H1 (cell line): ENCODE data around the gene HIP1. TPM values are rescaled to one million over a fixed set of nuclear protein-coding genes. Genes with fewer than 3 reads are reported as not detected.

Source experiments
- ASH2L ChIP-seq: fragments of 200-600, 300-600 bp; sonication (generic); IDR thresholded peaks from one replicate; pipeline ENCODE4 v1.7.1; 2017; ENCODE audit warnings: low read length
- BRCA1 ChIP-seq: IDR thresholded peaks from 2 replicates; pipeline ENCODE4 v1.6.1; 2012; ENCODE audit warnings: low read depth, low read length, improper control_type of control experiment
- CHD7 ChIP-seq: fragments of 300-600 bp; sonication (generic); IDR thresholded peaks from 2 replicates; pipeline ENCODE4 v1.7.1; 2012; ENCODE audit warnings: low read length, moderate library complexity, mild to moderate bottlenecking, inconsistent platforms; ENCODE audit not compliant: insufficient replicate concordance
- GTF2F1 ChIP-seq: IDR thresholded peaks from 2 replicates; pipeline ENCODE4 v1.6.1; 2012; ENCODE audit warnings: low read depth, low read length, improper control_type of control experiment, borderline replicate concordance
- KDM1A ChIP-seq: fragments of 200-600, 300-600 bp; sonication (generic); IDR thresholded peaks from 2 replicates; pipeline ENCODE4 v1.7.1; 2016; ENCODE audit warnings: mild to moderate bottlenecking, low read length, borderline replicate concordance
- KDM4A ChIP-seq: IDR thresholded peaks from one replicate; pipeline ENCODE4 v1.7.1; 2012; ENCODE audit warnings: low read depth, mild to moderate bottlenecking, moderate library complexity, low read length, inconsistent platforms; ENCODE audit not compliant: severe bottlenecking
- POLR2AphosphoS5 ChIP-seq: IDR thresholded peaks from 2 replicates; pipeline ENCODE4 v1.6.1; 2011; ENCODE audit warnings: low read depth, low read length
- POU5F1 ChIP-seq: IDR thresholded peaks from 2 replicates; pipeline ENCODE4 v1.6.1; 2011; ENCODE audit warnings: low read depth, mild to moderate bottlenecking, low read length, moderate library complexity
- RXRA ChIP-seq: IDR thresholded peaks from 2 replicates; pipeline ENCODE4 v1.6.1; 2011; ENCODE audit warnings: low read depth, mild to moderate bottlenecking, low read length, moderate library complexity; ENCODE audit not compliant: insufficient read depth
- SP1 ChIP-seq: IDR thresholded peaks from 2 replicates; pipeline ENCODE4 v1.6.1; 2011; ENCODE audit warnings: low read depth, low read length
- SP2 ChIP-seq: IDR thresholded peaks from 2 replicates; pipeline ENCODE4 v1.6.1; 2012; ENCODE audit warnings: mild to moderate bottlenecking, low read length, inconsistent platforms
- TAF1 ChIP-seq: IDR thresholded peaks from 2 replicates; pipeline ENCODE4 v1.6.1; 2011; ENCODE audit warnings: mild to moderate bottlenecking, low read depth, low read length
- polyA plus RNA-seq, 7 experiments: library from polyadenylated mRNA; depleted of rRNA in 3 of 7; stranded (reverse) in 5 of 7; unstranded in 2 of 7; fragments of >200 nt in 5 of 7; fragments of 200-250 nt in 2 of 7; gene quantifications; 1 replicate in 5 of 7; 2 replicates in 1 of 7; 4 replicates in 1 of 7; pipeline versions ENCODE4 v1.2.1 to v1.2.3, GENCODE V29; 2011 to 2013; ENCODE audit warnings: missing spikeins in 2 of 7, mixed read lengths in 2 of 7
- total RNA-seq: library from RNA; stranded (reverse); fragmentation: NEBNext Ultra II Directional; extraction: Animal tissue kit (Norgen Biotek cat#: 25700); gene quantifications from 2 replicates; pipeline ENCODE4 v1.2.1, GENCODE V29; 2021

HIP1 gene
- total and polyA plus RNA-seq, 2 of the 8 experiments (the other 6 are each of a cell fraction or from before 2014, with no cell fraction given), result 51.8 to 108 TPM

GRCh38 chr7:75571209-75571608, 167.5 kb downstream of the HIP1 start (continued):
- no peak for TF ChIP-seq CHD7
- TF ChIP-seq SP1, result no peak
- no peak for TF ChIP-seq ASH2L
- no peak for TF ChIP-seq SP2
- TF ChIP-seq GTF2F1, result no peak
- no peak for TF ChIP-seq RXRA
- no peak for TF ChIP-seq KDM4A
- no peak for TF ChIP-seq POU5F1
- no peak for TF ChIP-seq POLR2AphosphoS5
- no peak for TF ChIP-seq BRCA1
- no peak for TF ChIP-seq TAF1
- TF ChIP-seq KDM1A, result no peak
- TF ChIP-seq, all 59 proteins: peak for 0
